OCI-LY3 (cell line): ENCODE data around the gene STYXL1.

Experiments used
- EZH2phosphoT487 ChIP-seq: fragments of 200-600 bp; shearing (Covaris generic); IDR thresholded peaks from 2 replicates; pipeline ENCODE4 v1.6.1; 2018; ENCODE audit warnings: antibody characterized with exemption, mixed run types, low read depth
- TF ChIP-seq, protein P1 (sequence below): fragments of 200-600, 300-600 bp; sonication (generic); IDR thresholded peaks from 2 replicates; pipeline ENCODE4 v1.5.1; 2014; ENCODE audit warnings: antibody characterized with exemption, low read length, low read depth

- TF ChIP-seq, protein P1, sequence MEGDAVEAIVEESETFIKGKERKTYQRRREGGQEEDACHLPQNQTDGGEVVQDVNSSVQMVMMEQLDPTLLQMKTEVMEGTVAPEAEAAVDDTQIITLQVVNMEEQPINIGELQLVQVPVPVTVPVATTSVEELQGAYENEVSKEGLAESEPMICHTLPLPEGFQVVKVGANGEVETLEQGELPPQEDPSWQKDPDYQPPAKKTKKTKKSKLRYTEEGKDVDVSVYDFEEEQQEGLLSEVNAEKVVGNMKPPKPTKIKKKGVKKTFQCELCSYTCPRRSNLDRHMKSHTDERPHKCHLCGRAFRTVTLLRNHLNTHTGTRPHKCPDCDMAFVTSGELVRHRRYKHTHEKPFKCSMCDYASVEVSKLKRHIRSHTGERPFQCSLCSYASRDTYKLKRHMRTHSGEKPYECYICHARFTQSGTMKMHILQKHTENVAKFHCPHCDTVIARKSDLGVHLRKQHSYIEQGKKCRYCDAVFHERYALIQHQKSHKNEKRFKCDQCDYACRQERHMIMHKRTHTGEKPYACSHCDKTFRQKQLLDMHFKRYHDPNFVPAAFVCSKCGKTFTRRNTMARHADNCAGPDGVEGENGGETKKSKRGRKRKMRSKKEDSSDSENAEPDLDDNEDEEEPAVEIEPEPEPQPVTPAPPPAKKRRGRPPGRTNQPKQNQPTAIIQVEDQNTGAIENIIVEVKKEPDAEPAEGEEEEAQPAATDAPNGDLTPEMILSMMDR = no peak
- no peak for TF ChIP-seq EZH2phosphoT487
Measured at GRCh38 chr7:75993689-75994387, 54.0 kb downstream of the STYXL1 start.
